NOMO-1 treated with DMSO at 0.1 percent for 48 hours (cell line): Measurements from ENCODE around the gene TTLL3.

Source experiments
- DNase-seq: peaks from one replicate; lab custom pipeline; 2025; ENCODE audit not compliant: unreplicated experiment; lab: John Stamatoyannopoulos, UW

TTLL3 gene

GRCh38 chr3:9806688-9807589 lies 3.1 kb upstream of the TTLL3 start:
- DNase-seq = no peak

GRCh38 chr3:9807981-9808344 lies 2.1 kb upstream of the TTLL3 start:
- no peak for DNase-seq

- DNase-seq = peak; percentile 65
Measured at GRCh38 chr3:9808345-9809037, 1.6 kb upstream of the TTLL3 start.

- no peak for DNase-seq
Measured at GRCh38 chr3:9809239-9809614, 835 bp upstream of the TTLL3 start.

GRCh38 chr3:9810433-9810770 lies 340 bp downstream of the TTLL3 start:
- DNase-seq = no peak

- DNase-seq = no peak
Measured at GRCh38 chr3:9810846-9811245, 784 bp downstream of the TTLL3 start.

- DNase-seq = no peak
Measured at GRCh38 chr3:9812870-9813483, 2.9 kb downstream of the TTLL3 start.

- DNase-seq = no peak
Measured at GRCh38 chr3:9815986-9816385, 5.9 kb downstream of the TTLL3 start.

- no peak for DNase-seq
Measured at GRCh38 chr3:9817436-9817835, 7.4 kb downstream of the TTLL3 start.

- no peak for DNase-seq
Measured at GRCh38 chr3:9818666-9819335, 8.7 kb downstream of the TTLL3 start.

- DNase-seq = no peak
Measured at GRCh38 chr3:9820543-9820942, 10.5 kb downstream of the TTLL3 start.

GRCh38 chr3:9820946-9821345 lies 10.9 kb downstream of the TTLL3 start:
- no peak for DNase-seq

GRCh38 chr3:9825451-9826040 lies 15.5 kb downstream of the TTLL3 start:
- no peak for DNase-seq

- no peak for DNase-seq
Measured at GRCh38 chr3:9826815-9827573, 16.9 kb downstream of the TTLL3 start.

GRCh38 chr3:9828801-9829755 lies 19.0 kb downstream of the TTLL3 start:
- DNase-seq = no peak

- DNase-seq = no peak
Measured at GRCh38 chr3:9831253-9831652, 21.2 kb downstream of the TTLL3 start.

- DNase-seq = no peak
Measured at GRCh38 chr3:9833078-9833477, 23.0 kb downstream of the TTLL3 start.

- DNase-seq = no peak
Measured at GRCh38 chr3:9834520-9835380, 24.7 kb downstream of the TTLL3 start.
